GM12892 (cell line): ENCODE data around the gene SNX32.

Experiments used
- DNase-seq: peaks from one replicate; pipeline ENCODE4 v3.0.0; 2011; ENCODE audit not compliant: insufficient read length
- FAIRE-seq: peaks from 2 replicates; lab custom pipeline; 2011; peaks lifted over from hg19 to GRCh38; lab: Jason Lieb, UNC
- POLR2A ChIP-seq: IDR thresholded peaks from 2 replicates; pipeline ENCODE4 v1.6.1; 2011; ENCODE audit warnings: low read depth, low read length, control low read depth
- POLR2AphosphoS5 ChIP-seq: IDR thresholded peaks from 2 replicates; pipeline ENCODE4 v1.6.1; 2011; ENCODE audit warnings: low read depth, low read length, control low read depth
- TAF1 ChIP-seq: IDR thresholded peaks from 2 replicates; pipeline ENCODE4 v1.6.1; 2011; ENCODE audit warnings: low read depth, mild to moderate bottlenecking, control low read depth, low read length, borderline replicate concordance

The SNX32 gene

GRCh38 chr11:65868907-65869306 is 35.1 kb downstream of the SNX32 start:
- TF ChIP-seq TAF1 = no peak
- TF ChIP-seq POLR2AphosphoS5 = 0 out of 2 replicates have a peak, but pooled peaks have one; percentile 9
- peak; percentile 13 for TF ChIP-seq POLR2A
- FAIRE-seq = no peak
- DNase-seq = no peak

GRCh38 chr11:65869643-65870306 is 36.0 kb downstream of the SNX32 start:
- DNase-seq (no peak), FAIRE-seq (no peak)
- TF ChIP-seq TAF1 (no peak), POLR2AphosphoS5 (peak; percentile 31), POLR2A (peak; percentile 62)

- FAIRE-seq (peak; percentile 74), DNase-seq (no peak)
- TF ChIP-seq POLR2AphosphoS5 (no peak), POLR2A (no peak), TAF1 (no peak)
These were observed 36.5 kb downstream of the SNX32 start for GRCh38 chr11:65870307-65870658.

- TF ChIP-seq POLR2A (peak; percentile 27), TAF1 (no peak)
- FAIRE-seq (peak; percentile 75), DNase-seq (no peak)
These were observed 37.2 kb downstream of the SNX32 start for GRCh38 chr11:65870706-65871681.

- FAIRE-seq = no peak
- DNase-seq = no peak
- TF ChIP-seq POLR2AphosphoS5 = no peak
- TF ChIP-seq POLR2A = no peak
- no peak for TF ChIP-seq TAF1
These were observed 38.2 kb downstream of the SNX32 start for GRCh38 chr11:65871811-65872548.

- TF ChIP-seq POLR2AphosphoS5 (no peak), TAF1 (no peak), POLR2A (no peak)
- DNase-seq (no peak), FAIRE-seq (no peak)
These were observed 39.0 kb downstream of the SNX32 start, which contains the start of gene EFEMP2 for GRCh38 chr11:65872586-65873317. TSS of gene EFEMP2 (minus strand) at chr11:65872800. CDS start at chr11:65872354, 446 bp downstream.

- FAIRE-seq (peak; percentile 100), DNase-seq (peak; percentile 98)
- peak; percentile 69; the same call in 1 of the 2 replicates for TF ChIP-seq POLR2A
- TF ChIP-seq TAF1 = 0 out of 2 replicates have a peak, but pooled peaks have one; percentile 21
- 0 out of 2 replicates have a peak, but pooled peaks have one; percentile 51 for TF ChIP-seq POLR2AphosphoS5
These were observed 39.8 kb downstream of the SNX32 start for GRCh38 chr11:65873318-65874156.

- FAIRE-seq (no peak), DNase-seq (no peak)
- TF ChIP-seq POLR2AphosphoS5 (no peak), POLR2A (0 out of 2 replicates have a peak, but pooled peaks have one; percentile 8), TAF1 (no peak)
These were observed 45.9 kb downstream of the SNX32 start, which contains the start of gene CTSW for GRCh38 chr11:65879617-65880016. TSS of gene CTSW (plus strand) at chr11:65879837. CDS start at chr11:65879855, 18 bp downstream.

GRCh38 chr11:65880027-65880426 is 46.3 kb downstream of the SNX32 start:
- TF ChIP-seq TAF1 (no peak), POLR2AphosphoS5 (no peak), POLR2A (no peak)
- DNase-seq (no peak), FAIRE-seq (no peak)
